ENCODE results near the gene MED27.
"Not testable (repeated sequence)": the region's sequence is repeated elsewhere in the genome, so short reads cannot be mapped to it uniquely, and the experiment has no call there.

The MED27 gene

GRCh38 chr9:132075853-132076252 lies 3.8 kb downstream of the MED27 start:
- DNase-seq: no peak

- no peak for DNase-seq
Measured at GRCh38 chr9:132074736-132075135, 4.9 kb downstream of the MED27 start.

GRCh38 chr9:132071847-132072507 lies 7.7 kb downstream of the MED27 start:
- DNase-seq: no peak

GRCh38 chr9:132069046-132069898 lies 10.4 kb downstream of the MED27 start:
- DNase-seq: no peak

- DNase-seq: no peak
Measured at GRCh38 chr9:132068605-132069004, 11.1 kb downstream of the MED27 start.

- DNase-seq: no peak
Measured at GRCh38 chr9:132066511-132066910, 13.2 kb downstream of the MED27 start.

- DNase-seq: no peak
Measured at GRCh38 chr9:132066057-132066456, 13.6 kb downstream of the MED27 start.

GRCh38 chr9:132063281-132063680 lies 16.4 kb downstream of the MED27 start:
- DNase-seq: no peak

GRCh38 chr9:132062806-132063205 lies 16.9 kb downstream of the MED27 start:
- no peak for DNase-seq

GRCh38 chr9:132061526-132061925 lies 18.1 kb downstream of the MED27 start:
- DNase-seq: no peak

GRCh38 chr9:132059361-132059760 lies 20.3 kb downstream of the MED27 start:
- DNase-seq: no peak

- not testable (repeated sequence) for DNase-seq
Measured at GRCh38 chr9:132058226-132058625, 21.4 kb downstream of the MED27 start.

- DNase-seq: no peak
Measured at GRCh38 chr9:132056717-132057560, 22.7 kb downstream of the MED27 start.

- no peak for DNase-seq
Measured at GRCh38 chr9:132055756-132056155, 23.9 kb downstream of the MED27 start.

GRCh38 chr9:132054024-132054423 lies 25.6 kb downstream of the MED27 start:
- no peak for DNase-seq

- DNase-seq: no peak
Measured at GRCh38 chr9:132049900-132050299, 29.8 kb downstream of the MED27 start.

- DNase-seq: no peak
Measured at GRCh38 chr9:132049323-132049882, 30.3 kb downstream of the MED27 start.

- no peak for DNase-seq
Measured at GRCh38 chr9:132048201-132048600, 31.5 kb downstream of the MED27 start.

- no peak for DNase-seq
Measured at GRCh38 chr9:132046456-132046855, 33.2 kb downstream of the MED27 start.

GRCh38 chr9:132044176-132044875 lies 35.3 kb downstream of the MED27 start:
- no peak for DNase-seq

- no peak for DNase-seq
Measured at GRCh38 chr9:132043708-132044107, 36.0 kb downstream of the MED27 start.

GRCh38 chr9:132042324-132042723 lies 37.3 kb downstream of the MED27 start:
- no peak for DNase-seq

Data from Kasumi-1 (cell line).